Pancreas (tissue), 10 donors: ENCODE measurements around the gene SART3. TPM values are rescaled to one million over a fixed set of nuclear protein-coding genes. Genes with fewer than 3 reads are reported as not detected.
A peak's percentile ranks its signal among the peaks of the same experiment; 100 is the strongest.

ENCODE experiments used
- ATAC-seq, 4 donors: fragments of 200-7000 bp; cut with Tn5 transposase; one replicate each; pipeline versions ENCODE4 v1.8.0 to v1.9.1; 2020; ENCODE audit warnings: mild to moderate bottlenecking in 4 of 4, moderate library complexity in 4 of 4
- DNase-seq, 6 donors: peaks; one replicate each; pipeline ENCODE4 v3.0.0-alpha.2; 2020
- FAIRE-seq: peaks from 2 replicates; lab custom pipeline; 2012; peaks lifted over from hg19 to GRCh38; lab: Jason Lieb, UNC
- H3K27ac ChIP-seq, 4 donors: fragments of 200-600 bp; sonication (generic); 1 replicate in 3 of 4; 2 replicates in 1 of 4; pipeline versions ENCODE4 v1.5.0 to v1.8.0; 2020
- H3K27me3 ChIP-seq, 4 donors: fragments of 200-600 bp; one replicate each; pipeline ENCODE4 v1.8.0; 2021
- H3K36me3 ChIP-seq, 3 donors: fragments of 200-600 bp; sonication (generic) in 1 of 3; one replicate each; pipeline versions ENCODE4 v1.5.0 to v1.8.0; 2020 to 2021
- H3K4me1 ChIP-seq, 3 donors: fragments of 200-600 bp; one replicate each; pipeline ENCODE4 v1.8.0; 2021
- H3K4me3 ChIP-seq, 4 donors: fragments of 200-600 bp; sonication (generic) in 2 of 4; one replicate each; pipeline versions ENCODE4 v1.5.0 to v1.8.0; 2020 to 2021
- H3K9me3 ChIP-seq, 4 donors: fragments of 200-600 bp; one replicate each; pipeline ENCODE4 v1.8.0; 2021
- WGBS, 2 donors: extraction: QIAGEN DNeasy Blood & Tissue Kit; methylation state at CpG; one replicate each; pipeline ENCODE4 v1.1.7; 2013; 5-methylcytosine and 5-hydroxymethylcytosine counted together
- intact Hi-C, 3 donors: fragments of 100-400 bp; cut with DNase I; formaldehyde crosslinking; loops; one replicate each; pipeline versions ENCODE4 v1.11.1 to v1.14.2; 2022
- polyA plus RNA-seq, 2 donors: library from polyadenylated mRNA; stranded (reverse); fragments of 200-250 nt; gene quantifications; one replicate each; pipeline ENCODE4 v1.2.3, GENCODE V29; 2013
- total RNA-seq, 6 donors: library from RNA; stranded (reverse); fragmentation: NEBNext Ultra II Directional in 4 of 6; extraction: Animal tissue kit (Norgen Biotek cat#: 25700) in 4 of 6; gene quantifications; one replicate each; pipeline versions ENCODE4 v1.2.1 to v1.2.4, GENCODE V29; 2021 to 2023
- TF ChIP-seq, protein P1 (sequence below), 4 donors: fragments of 200-600 bp; sonication (generic) in 3 of 4; IDR thresholded peaks; one replicate each; pipeline versions ENCODE4 v1.5.0 to v1.8.0; 2021; ENCODE audit warnings: antibody characterized with exemption in 4 of 4
- donor health status: healthy with polysubstance abuse.
- donor health status: DM: no; HTN: no; CAD: no; lungs with moderate emphysema.
- donor health status: DM: no; HTN: no; CAD: no.
- donor health status: control.
- donor health status: control.
- donor health status: Bipolar disorder and iron deficiency.
- donor health status: DM: yes; HTN: yes; CAD: no.
- donor health status: DM: no; HTN: no; CAD: no.
- donor health status: DM: no; HTN: no; CAD: no.
- donor health status: DM: yes; HTN: yes; CAD: no.

Gene SART3
- total and polyA plus RNA-seq, 8 donors = 13.9 to 23.4 (median 16.7) TPM

GRCh38 chr12:108514973-108515814, 45.8 kb downstream of the SART3 start, which contains the start of gene FICD:
FICD (plus strand) TSS chr12:108515277; CDS start chr12:108516973, 1,696 bp downstream.
- peak; percentile 99 to 100 (median 100) for DNase-seq
- 1% methylated on average over 67 of the region's 67 CpGs for WGBS, 2 donors
- intact Hi-C loops = no loop called here
- Histone ChIP-seq H3K4me1 (peaks cover 0 to 8% (median 0%) of the 10 kb centered on the region in 3 donors), H3K36me3 (peaks cover 0 to 17% (median 7%) of the 10 kb centered on the region in 3 donors), H3K27ac (peak within 1 kb of the TSS; percentile 35 to 74 (median 56)), H3K9me3 (no peaks in the 10 kb centered on the region), H3K27me3 (no peaks in the 10 kb centered on the region), H3K4me3 (peak within 1 kb of the TSS; percentile 88 to 98 (median 95))
- TF ChIP-seq, protein P1, sequence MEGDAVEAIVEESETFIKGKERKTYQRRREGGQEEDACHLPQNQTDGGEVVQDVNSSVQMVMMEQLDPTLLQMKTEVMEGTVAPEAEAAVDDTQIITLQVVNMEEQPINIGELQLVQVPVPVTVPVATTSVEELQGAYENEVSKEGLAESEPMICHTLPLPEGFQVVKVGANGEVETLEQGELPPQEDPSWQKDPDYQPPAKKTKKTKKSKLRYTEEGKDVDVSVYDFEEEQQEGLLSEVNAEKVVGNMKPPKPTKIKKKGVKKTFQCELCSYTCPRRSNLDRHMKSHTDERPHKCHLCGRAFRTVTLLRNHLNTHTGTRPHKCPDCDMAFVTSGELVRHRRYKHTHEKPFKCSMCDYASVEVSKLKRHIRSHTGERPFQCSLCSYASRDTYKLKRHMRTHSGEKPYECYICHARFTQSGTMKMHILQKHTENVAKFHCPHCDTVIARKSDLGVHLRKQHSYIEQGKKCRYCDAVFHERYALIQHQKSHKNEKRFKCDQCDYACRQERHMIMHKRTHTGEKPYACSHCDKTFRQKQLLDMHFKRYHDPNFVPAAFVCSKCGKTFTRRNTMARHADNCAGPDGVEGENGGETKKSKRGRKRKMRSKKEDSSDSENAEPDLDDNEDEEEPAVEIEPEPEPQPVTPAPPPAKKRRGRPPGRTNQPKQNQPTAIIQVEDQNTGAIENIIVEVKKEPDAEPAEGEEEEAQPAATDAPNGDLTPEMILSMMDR (IDR thresholded peaks at IDR 0.05) = no peak
- peak; percentile 95 to 98 (median 96) for ATAC-seq
- FAIRE-seq = peak; percentile 93

GRCh38 chr12:108514468-108514972, 46.5 kb downstream of the SART3 start:
- TF ChIP-seq, protein P1 (IDR thresholded peaks at IDR 0.05) = no peak
- FAIRE-seq (no peak), DNase-seq (no peak), ATAC-seq (peak in 3 of 4 donors; percentile 1 to 5 (median 2))
- Histone ChIP-seq H3K27ac (no peak overlapping the region), H3K27me3 (no peaks in the 10 kb centered on the region), H3K4me3 (peak overlapping the region; percentile 18 to 98 (median 61)), H3K4me1 (peaks cover 0 to 8% (median 0%) of the 10 kb centered on the region in 3 donors), H3K9me3 (no peaks in the 10 kb centered on the region), H3K36me3 (peaks cover 0 to 15% (median 7%) of the 10 kb centered on the region in 3 donors)
- WGBS, 2 donors = 24 to 26% methylated on average over 19 of the region's 19 CpGs
- intact Hi-C loops = no loop called here

GRCh38 chr12:108511633-108512540, 49.1 kb downstream of the SART3 start:
- H3K27ac ChIP-seq = no peak overlapping the region
- ATAC-seq = no peak
- intact Hi-C loops = no loop called here
- DNase-seq = peak; percentile 49 to 80 (median 68)
- 28% methylated on average over 15 of the region's 15 CpGs for WGBS, 2 donors
- H3K4me1 ChIP-seq = peaks cover 0 to 7% (median 0%) of the 10 kb centered on the region in 3 donors
- H3K36me3 ChIP-seq = no peaks in the 10 kb centered on the region
- no peaks in the 10 kb centered on the region for H3K9me3 ChIP-seq
- peaks cover 0 to 3% (median 0%) of the 10 kb centered on the region in 4 donors for H3K27me3 ChIP-seq
- TF ChIP-seq, protein P1 (IDR thresholded peaks at IDR 0.05) = peak; percentile 89 to 94 (median 92)
- H3K4me3 ChIP-seq = no peak overlapping the region
- FAIRE-seq = no peak

GRCh38 chr12:108510836-108511235, 50.1 kb downstream of the SART3 start:
- intact Hi-C loops = no loop called here
- FAIRE-seq (no peak), ATAC-seq (no peak), DNase-seq (no peak)
- Histone ChIP-seq H3K9me3 (no peaks in the 10 kb centered on the region), H3K36me3 (no peaks in the 10 kb centered on the region), H3K4me1 (no peaks in the 10 kb centered on the region), H3K27ac (no peak overlapping the region), H3K27me3 (peaks cover 0 to 3% (median 0%) of the 10 kb centered on the region in 4 donors), H3K4me3 (no peak overlapping the region)
- WGBS, 2 donors = 63 to 71% methylated on average over 2 of the region's 2 CpGs
- TF ChIP-seq, protein P1 (IDR thresholded peaks at IDR 0.05) = no peak
